Right renal cortex interstitium (tissue), 3 donors: ENCODE data around the gene GPN3. TPM values are rescaled to one million over a fixed set of nuclear protein-coding genes. Genes with fewer than 3 reads are reported as not detected.
"Not testable (repeated sequence)": the region's sequence is repeated elsewhere in the genome, so short reads cannot be mapped to it uniquely, and the experiment has no call there.

Source experiments
- DNase-seq, 3 donors: peaks; one replicate each; pipeline ENCODE4 v3.0.0-alpha.2; 2013; ENCODE audit warnings: low read depth in 3 of 3, low spot score in 2 of 3
- polyA plus RNA-seq, 3 donors: library from polyadenylated mRNA; unstranded; fragments of 120-200 nt; gene quantifications; one replicate each; pipeline ENCODE4 v1.2.1, GENCODE V29; 2013; ENCODE audit not compliant: insufficient read length in 3 of 3

GPN3 gene
- polyA plus RNA-seq, 3 donors, result 36.5 to 39.3 (median 38.5) TPM

- DNase-seq, result peak; percentile 69 to 92 (median 86)
Measured at GRCh38 chr12:110449799-110450497, 18.1 kb downstream of the GPN3 start, which contains the start of gene ARPC3. Gene ARPC3, minus strand, starts transcription at chr12:110450337. Its CDS starts 77 bp downstream, at chr12:110450260.

GRCh38 chr12:110444455-110444854 lies 23.6 kb downstream of the GPN3 start:
- no peak for DNase-seq

DNA sequence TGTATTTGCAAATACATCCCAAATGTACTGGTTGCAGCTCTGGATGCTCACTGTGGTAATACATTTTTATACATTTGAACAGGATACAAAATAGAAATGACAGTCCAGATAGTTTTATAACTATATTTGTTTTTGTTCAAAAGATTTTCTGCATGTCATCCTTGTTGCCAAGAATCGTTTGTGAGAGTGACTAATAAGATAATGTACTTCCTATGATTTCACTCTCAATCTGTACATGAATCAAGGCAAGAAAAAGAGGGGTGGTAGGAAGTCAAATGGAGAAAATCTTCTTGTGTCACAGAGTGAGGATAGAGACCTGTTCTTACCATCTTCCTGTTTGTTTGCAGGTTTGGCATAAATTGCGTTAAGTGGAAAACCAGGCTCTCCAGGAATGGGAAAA lies 31.8 kb downstream of the GPN3 start:
- no peak for DNase-seq

- no peak for DNase-seq
Measured at GRCh38 chr12:110431957-110432587, 36.0 kb downstream of the GPN3 start.

DNA sequence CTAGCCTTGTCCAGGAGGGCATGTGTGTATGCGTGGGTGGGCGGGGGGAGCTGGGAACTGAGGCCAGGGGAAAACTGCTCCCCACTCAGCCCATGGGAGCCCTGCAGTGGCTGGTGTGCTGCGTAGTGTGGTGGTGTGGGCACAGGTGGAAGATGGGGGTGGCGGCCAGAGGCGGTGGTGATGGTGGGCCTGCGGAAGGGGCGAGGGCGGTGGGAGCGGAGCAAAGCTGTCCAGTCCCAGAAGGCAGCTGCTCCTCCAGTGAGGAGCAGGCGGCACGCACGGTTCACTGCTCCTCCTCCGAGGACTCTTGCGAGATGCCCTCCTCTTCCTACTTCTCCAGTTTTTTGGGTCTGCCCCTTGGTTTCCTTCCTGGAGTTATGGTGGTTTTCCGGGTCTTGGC lies 38.4 kb downstream of the GPN3 start:
- not testable (repeated sequence) for DNase-seq

- no peak for DNase-seq
Measured at GRCh38 chr12:110426406-110426805, 41.7 kb downstream of the GPN3 start.

- no peak for DNase-seq
Measured at GRCh38 chr12:110424237-110424636, 43.8 kb downstream of the GPN3 start.

DNA sequence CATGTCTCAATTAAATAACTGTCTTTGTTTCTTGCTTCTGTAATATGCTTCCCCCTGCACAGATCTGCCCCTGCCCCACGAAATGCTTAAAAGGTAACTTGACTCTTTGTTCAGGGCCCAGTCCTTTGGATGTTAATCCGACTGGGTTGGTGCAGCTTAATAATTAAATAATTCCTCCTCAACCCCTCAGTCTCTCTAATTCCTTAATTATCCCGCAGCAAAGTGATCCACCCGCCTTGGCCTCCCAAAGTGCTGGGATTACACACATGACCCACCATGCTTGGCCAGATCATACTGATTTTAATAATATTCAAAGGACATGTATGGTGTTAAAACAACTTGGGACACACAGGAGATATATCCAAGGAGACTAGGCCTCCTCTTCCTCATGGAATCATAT lies 46.4 kb downstream of the GPN3 start:
- no peak for DNase-seq

DNA sequence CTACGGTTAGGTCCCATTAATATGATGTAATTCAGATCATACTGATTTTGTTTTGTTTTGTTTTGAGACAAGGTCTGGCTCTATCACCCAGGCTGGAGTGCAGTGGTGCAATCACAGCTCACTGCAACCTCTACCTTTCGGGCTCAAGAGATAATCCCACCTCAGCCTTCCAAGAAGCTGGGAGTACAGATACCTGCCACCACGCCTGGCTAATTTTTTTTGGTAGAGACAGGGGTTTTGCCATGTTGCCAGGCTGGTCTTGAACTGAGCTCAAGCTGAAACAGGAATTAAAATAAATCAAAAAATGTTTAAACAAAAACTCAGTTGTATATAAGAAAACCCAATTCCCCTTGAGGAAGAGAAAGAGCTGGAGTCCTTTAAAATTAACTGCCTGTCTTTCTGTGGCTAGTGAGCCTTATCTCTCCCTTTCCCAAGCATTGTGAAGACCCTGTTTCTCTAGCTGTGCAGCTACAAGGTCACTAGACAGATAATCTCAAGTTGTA lies 46.8 kb downstream of the GPN3 start:
- no peak for DNase-seq

DNA sequence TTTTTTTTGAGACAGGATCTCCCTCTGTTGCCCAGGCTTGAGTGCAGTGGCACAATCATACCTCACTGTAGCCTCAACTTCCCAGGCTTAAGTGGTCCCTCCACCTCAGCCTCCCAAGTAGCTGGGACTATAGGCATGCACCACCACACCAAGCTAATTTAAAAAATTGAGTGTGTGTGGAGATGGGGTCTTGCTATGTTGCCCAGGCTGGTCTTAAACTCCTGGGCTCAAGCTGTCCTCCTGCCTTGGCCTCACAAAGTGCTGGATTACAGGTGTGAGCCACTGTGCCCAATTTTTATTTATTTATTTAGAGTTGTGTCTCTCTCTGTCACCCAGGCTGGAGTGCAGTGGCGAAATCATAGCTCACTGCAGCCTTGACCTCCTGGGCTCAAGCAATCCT lies 47.4 kb downstream of the GPN3 start:
- DNase-seq, result not testable (repeated sequence)

DNA sequence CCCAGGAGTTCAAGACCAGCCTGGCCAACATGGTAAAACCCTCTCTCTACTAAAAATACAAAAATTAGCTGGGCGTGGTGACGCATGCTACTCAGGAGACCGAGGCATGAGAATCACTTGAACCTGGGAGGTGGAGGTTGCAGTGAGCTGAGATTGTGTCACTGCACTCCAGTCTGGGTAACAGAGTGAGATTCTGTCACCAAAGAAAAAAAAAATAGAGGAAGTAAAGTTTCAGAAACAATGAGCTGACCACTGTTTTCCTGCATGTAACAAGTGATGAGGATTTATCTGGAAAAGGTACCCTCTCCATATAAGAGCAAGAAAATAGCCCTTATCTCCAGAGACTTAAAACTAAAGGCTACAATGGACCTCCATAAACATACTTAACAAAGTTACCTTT lies 50.9 kb downstream of the GPN3 start:
- not testable (repeated sequence) for DNase-seq

- DNase-seq, result not testable (repeated sequence)
Measured at GRCh38 chr12:110410086-110410485, 58.0 kb downstream of the GPN3 start.

GRCh38 chr12:110405126-110405662 lies 62.9 kb downstream of the GPN3 start:
- DNase-seq, result not testable (repeated sequence)

DNA sequence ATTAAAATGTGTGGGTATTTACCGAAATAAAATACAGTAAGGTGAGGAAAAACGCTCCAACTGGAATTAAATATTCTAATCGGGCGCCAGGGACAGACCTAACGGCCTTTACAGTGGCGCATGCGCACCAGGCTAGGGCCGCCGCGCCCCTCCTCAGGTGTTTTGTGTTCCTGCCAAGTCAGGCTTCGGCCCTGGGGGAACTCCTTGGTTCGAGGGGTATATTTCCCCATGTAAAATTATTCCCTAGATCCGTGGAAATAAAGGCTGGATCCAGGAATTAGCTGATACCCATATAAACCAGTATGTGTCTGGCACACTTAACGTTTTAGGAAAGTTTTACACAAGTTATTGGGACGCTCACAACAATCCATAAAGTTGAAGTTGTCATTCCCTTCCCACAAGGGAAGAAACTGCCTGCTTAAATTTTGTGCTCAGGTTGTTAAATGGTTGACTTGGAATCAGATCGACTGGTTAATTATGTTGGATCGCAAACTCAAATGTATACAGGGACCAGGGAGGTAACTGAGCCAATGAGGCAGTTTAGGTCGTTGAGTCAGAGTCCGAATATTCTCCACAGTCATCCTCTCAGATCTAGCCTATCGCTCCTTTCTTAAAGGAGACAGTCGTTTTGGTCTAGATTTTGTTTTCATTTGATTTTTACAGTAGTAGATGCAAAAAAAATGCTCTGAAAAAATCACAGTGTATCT lies 63.9 kb downstream of the GPN3 start:
- peak in 2 of 3 donors; percentile 52 to 75 for DNase-seq

DNA sequence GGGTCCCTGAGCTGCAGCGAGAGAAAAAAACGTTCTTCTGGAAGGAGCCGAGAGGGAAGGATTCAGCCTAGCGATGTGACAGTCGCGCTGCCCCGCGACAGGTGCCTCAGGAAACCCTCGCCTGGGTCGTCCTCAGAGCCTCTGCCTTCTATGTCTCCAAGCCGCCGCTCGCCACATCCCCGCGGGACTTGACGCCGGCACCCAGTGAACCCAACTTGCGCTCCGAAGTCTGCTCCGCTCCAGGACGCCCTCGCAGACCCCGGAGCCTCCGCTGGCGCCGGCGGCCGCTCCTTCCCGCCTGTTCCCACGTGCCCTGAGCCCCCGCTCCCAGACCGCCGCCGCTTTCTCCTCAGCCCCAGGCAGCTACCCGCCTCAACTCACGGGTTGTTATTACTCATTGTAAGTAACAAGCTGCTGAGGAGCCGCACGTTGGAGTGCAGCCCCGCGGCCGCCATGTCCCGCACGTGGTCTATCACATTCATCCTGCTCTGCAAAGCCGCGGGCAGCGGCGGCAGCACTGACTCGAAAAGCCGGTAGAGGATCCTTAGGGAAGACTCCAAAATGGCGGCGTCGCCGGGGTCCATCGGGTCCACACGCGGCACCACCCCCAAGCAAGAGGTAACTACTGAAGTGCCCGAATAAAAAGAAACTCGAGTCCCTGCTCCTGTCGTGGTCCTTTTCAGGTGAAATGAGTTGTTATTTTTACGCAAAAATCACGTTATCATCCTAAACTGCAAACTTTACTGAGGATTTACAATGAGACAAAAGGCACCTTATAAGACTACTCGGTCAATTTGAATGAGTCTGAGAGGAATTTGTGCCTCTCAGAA lies 64.7 kb downstream of the GPN3 start, which contains the start of gene ANAPC7:
Gene ANAPC7 (minus strand): TSS at position 563 of the 830 bp plus-strand sequence. CDS start 81 bp downstream, at position 482.
- DNase-seq, result peak; percentile 77 to 85 (median 82)

Other genes starting within 250 kb of the GPN3 start
- gene ATP2A2, start 187.0 kb downstream of the GPN3 start, polyA plus RNA-seq, result 100 to 1,000 TPM; 149 to 164 (median 159) TPM
- 10 to 100 TPM; 67.1 to 69.7 (median 69.5) TPM for gene ANAPC7, start 64.5 kb downstream of the GPN3 start, polyA plus RNA-seq
- gene ARPC3, start 17.9 kb downstream of the GPN3 start, polyA plus RNA-seq, result 100 to 1,000 TPM; 269 to 281 (median 277) TPM
- gene FAM216A, start 588 bp upstream of the GPN3 start, polyA plus RNA-seq, result 10 to 100 TPM; 16.2 to 18.6 (median 16.6) TPM
- gene VPS29, start 33.9 kb upstream of the GPN3 start, polyA plus RNA-seq, result 100 to 1,000 TPM; 141 to 162 (median 152) TPM
- gene RAD9B, start 34.1 kb upstream of the GPN3 start, polyA plus RNA-seq, result 1 to 10 TPM; 1.1 to 1.5 (median 1.2) TPM
- gene PPTC7, start 115.1 kb upstream of the GPN3 start, polyA plus RNA-seq, result 10 to 100 TPM; 21.2 to 23.2 (median 22.1) TPM
- gene TCTN1, start 145.9 kb upstream of the GPN3 start, polyA plus RNA-seq, result 10 to 100 TPM; 72.5 to 91.8 (median 87.6) TPM
- 10 to 100 TPM in 1 of 3 donors, 1 to 10 TPM in 2; 8.9 to 10.6 (median 8.9) TPM for gene HVCN1, start 220.9 kb upstream of the GPN3 start, polyA plus RNA-seq